ENCODE measurements around the gene DMPK. TPM values are rescaled to one million over a fixed set of nuclear protein-coding genes. Genes with fewer than 3 reads are reported as not detected.
A peak's percentile ranks its signal among the peaks of the same experiment; 100 is the strongest.

DMPK gene
- total and polyA plus RNA-seq, 9 of the 15 experiments (the other 6 are each of a cell fraction or from before 2014, with no cell fraction given), result 0.24 to 31.3 (median 7.3) TPM

- TF ChIP-seq ZNF740 (CRISPR knock-in tag; IDR thresholded peaks at IDR 0.05) (peak; percentile 7; the same call in 1 of the 2 replicates), ZNF740 (tag; IDR thresholded peaks at IDR 0.05) (no peak), ZNF76 (CRISPR knock-in tag; IDR thresholded peaks at IDR 0.05; ENCODE audit: borderline replicate concordance) (no peak), ZNF395 (CRISPR knock-in tag; IDR thresholded peaks at IDR 0.05) (peak; percentile 47; the same call in 1 of the 2 replicates), NONO (IDR thresholded peaks at IDR 0.05; ENCODE audit: low read depth in 2 of 2, low read length in 1 of 2) (no peak), XRCC4 (IDR thresholded peaks at IDR 0.05; ENCODE audit: extremely low read depth, insufficient read depth, insufficient read length) (no peak), GABPB1 (CRISPR knock-in tag; IDR thresholded peaks at IDR 0.05) (peak; percentile 36; the same call in 1 of the 2 replicates), POLR2H (tag; IDR thresholded peaks at IDR 0.05; ENCODE audit: low read depth) (no peak), SMARCC2 (IDR thresholded peaks at IDR 0.05; ENCODE audit: low read depth) (no peak), SP1 (CRISPR knock-in tag; IDR thresholded peaks at IDR 0.05) (no peak), ZNF431 (CRISPR knock-in tag; IDR thresholded peaks at IDR 0.05) (no peak), POLR2AphosphoS5 (IDR thresholded peaks at IDR 0.05; ENCODE audit: control insufficient read depth, insufficient read depth, low read depth, low read length) (0 out of 2 replicates have a peak, but pooled peaks have one; percentile 4), KDM5B (IDR thresholded peaks at IDR 0.05; ENCODE audit: insufficient replicate concordance, low read depth, low read length) (peak; percentile 7)
These were observed 2.2 kb downstream of the DMPK start (continued) for GRCh38 chr19:45780146-45780447.

All from K562 (cell line).